CD4-positive, alpha-beta T cell treated with Interferon gamma for 1 hour (primary cell): Measurements from ENCODE around the gene ITPR1.

Experiments used
- DNase-seq: peaks from one replicate; pipeline ENCODE4 v3.0.0-alpha.2; 2020

Gene ITPR1

DNA sequence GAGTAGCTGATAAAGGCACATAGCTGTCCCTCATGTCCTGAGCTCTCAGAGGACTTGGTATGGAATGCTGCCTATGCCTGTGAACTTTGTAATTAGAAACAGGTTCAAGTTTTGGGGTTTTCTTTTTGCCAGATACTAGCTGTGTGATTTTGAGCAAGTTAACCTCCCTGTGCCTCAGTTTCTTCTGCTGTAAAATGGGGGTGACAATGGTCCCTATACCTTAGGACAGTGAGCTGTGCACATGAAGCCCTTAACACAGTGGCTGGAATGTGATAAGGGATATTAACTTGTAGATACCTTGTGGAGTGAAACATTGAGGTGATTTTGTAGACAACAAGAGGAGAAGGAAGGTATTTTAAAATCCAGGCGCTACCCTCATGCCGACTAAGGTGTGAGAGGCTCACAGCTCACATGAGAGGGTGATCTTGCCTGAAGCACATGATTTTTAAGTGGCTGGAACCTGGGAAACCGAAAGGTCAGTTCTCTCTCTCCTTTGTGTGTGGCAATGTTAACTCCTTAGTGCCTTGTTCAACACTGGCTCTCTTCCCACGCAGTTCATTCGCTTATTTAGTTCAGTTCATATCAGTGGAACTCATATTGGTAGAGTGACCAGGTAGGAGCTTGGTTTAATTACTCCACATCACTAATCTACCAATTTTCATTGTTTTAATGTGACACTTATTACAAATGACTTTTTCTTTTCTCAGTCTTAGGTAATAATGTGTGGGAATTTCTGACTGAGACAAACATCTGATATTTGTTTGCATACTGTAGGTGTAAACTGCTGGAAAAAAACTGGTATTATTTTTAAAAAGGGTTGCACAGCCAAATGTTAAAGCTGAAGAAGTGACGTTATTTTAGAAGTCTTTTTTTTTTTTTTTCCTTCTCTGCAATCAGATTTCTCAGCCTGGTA lies 236.2 kb downstream of the ITPR1 start:
- no peak for DNase-seq

DNA sequence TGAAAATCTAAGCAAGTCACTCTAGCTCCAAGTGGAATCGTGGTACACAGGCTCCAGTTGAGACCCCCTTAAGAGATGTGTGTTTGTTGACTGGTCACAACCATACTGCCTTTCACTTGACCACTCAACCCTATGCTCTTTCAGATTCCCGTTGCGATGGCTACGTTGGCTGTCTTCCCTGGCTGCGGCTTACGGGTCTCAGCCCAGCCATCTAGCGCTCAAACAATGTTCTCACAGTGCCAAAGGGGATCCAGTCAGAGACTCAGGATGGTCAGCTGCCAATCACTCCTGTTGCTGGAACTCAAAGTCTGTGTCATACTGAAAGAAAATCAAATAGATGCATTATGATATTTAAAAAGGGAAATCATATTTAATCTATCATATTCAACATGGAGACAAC lies 237.6 kb downstream of the ITPR1 start:
- DNase-seq, result no peak

DNA sequence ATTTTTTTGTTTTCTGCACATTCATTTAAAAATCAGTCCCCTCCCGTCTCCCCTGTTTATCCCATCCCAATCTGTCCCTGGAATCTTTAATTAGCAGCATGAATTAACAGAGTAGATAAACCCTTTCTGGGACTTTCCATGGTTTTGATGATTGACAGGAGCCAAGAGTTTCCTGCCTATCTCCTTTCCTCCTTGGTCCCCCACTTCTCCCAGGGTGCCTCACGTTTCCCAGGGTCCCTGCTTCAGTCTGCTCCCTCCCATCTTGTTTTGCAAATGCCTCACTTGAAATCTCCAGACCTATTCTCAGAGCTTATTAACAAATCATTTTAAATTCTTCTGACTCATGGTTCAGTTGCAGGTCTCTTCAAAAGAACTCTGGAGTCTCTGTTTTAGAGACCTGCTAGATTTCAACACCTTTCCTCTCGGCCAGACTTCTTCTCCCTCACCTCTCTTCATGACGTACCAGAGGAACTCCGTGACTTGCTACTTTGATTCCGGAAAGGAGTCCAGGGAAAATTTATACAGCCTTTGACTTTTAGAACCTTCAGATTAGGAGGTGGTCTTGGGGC lies 238.5 kb downstream of the ITPR1 start:
- no peak for DNase-seq

DNA sequence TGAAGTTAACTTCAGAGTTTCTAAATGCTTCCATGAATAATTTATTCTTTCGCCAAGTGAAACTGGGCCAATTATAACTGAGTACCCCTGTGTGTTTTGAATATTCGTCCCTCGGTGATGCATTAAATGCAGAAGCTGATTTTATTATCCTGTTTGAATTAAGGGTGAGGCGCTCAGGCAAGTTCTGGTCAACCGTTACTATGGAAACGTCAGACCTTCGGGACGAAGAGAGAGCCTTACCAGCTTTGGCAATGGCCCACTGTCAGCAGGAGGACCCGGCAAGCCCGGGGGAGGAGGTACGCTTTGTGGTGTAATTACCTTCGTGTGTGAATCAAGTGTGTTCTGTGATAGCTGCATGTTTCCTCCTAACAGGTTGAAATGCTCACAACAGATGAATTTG lies 239.8 kb downstream of the ITPR1 start:
- no peak for DNase-seq

DNA sequence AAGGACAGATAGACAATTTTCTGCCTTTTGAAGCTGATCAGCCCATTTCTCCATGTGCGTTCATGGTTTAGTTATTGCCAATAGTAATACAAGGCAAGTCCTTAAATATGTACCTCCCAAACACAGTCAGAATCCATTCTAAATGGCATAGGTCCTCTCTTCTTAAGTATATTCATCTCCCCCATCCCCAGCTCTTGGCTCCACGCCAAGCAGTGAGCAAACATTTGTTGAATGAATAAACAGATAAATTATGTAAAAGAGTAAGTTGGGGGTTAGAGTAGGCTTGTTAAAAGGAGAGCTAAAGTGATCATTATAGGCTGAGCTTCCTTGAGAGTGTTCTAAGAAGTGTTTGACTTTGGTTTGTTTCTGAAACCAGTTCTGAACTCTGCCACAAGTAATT lies 241.3 kb downstream of the ITPR1 start:
- no peak for DNase-seq

DNA sequence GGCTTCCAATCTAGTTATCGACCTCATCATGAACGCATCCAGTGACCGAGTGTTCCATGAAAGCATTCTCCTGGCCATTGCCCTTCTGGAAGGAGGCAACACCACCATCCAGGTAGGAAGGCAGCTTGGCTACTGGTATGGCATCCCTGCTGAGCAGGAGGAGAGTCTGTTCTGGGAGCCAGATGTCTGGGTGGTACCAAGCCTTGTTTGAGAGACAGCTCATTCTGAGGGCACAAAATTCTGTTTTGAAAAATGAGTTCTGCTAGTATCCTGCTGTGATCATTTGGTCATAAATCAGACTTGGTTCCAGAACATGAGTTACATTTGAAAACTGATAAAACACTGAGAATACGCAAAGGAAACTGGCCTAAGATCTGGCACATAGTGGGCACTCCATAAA lies 242.1 kb downstream of the ITPR1 start:
- DNase-seq, result no peak

DNA sequence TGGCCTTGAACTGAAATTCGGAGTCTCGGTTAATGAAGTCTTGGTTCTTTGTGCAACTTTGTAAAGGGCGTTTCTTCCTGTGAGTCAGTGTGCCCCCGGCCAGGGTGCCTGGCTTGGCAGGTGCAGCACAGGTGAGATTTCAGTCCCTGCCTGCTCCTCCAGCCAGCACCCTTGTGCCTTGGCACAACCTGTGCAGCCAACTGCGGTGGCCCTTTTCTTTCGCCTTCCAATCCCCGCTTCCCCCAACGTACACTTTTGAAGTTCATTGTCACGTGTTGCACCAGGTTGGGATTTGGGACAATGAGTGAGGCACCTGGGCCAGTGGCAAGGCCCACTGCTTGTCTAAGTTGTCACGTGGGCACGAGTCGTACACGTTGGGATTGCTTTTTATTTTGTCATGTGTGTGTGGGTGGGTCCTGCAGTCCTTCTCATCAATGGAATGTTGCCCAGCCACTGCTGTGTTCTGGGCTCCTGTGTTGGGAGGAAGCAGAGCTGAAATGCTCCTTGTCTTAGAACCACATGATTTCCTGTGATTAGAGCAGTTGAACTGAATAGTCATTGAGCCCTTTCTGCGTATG lies 243.2 kb downstream of the ITPR1 start:
- DNase-seq, result no peak

DNA sequence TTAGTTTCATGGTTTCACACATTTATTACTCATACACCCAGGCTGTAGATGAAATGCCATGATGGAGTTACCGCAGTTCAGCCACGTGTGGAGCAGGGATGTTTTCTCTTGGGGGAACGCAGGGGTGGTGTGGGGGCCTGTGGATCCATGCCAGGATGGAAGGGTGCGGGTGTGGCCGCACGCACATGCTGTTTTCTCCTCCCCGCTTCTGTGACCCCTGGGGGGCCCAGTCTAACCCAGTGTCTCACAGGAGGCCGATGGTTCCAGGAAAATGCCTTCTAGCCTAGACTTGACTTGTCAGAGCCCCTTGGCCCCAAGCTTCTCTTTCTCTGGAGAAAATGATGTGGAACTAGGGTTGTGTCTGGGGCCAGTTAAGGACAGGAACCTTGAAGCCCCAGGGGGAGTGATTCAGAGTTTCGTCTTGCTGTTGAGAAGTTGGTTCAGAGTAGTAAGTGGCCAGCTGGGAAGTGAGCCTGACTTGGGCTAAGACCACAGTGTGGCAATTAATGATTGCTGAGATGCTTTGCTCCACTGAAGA lies 245.7 kb downstream of the ITPR1 start:
- DNase-seq, result peak; percentile 18

DNA sequence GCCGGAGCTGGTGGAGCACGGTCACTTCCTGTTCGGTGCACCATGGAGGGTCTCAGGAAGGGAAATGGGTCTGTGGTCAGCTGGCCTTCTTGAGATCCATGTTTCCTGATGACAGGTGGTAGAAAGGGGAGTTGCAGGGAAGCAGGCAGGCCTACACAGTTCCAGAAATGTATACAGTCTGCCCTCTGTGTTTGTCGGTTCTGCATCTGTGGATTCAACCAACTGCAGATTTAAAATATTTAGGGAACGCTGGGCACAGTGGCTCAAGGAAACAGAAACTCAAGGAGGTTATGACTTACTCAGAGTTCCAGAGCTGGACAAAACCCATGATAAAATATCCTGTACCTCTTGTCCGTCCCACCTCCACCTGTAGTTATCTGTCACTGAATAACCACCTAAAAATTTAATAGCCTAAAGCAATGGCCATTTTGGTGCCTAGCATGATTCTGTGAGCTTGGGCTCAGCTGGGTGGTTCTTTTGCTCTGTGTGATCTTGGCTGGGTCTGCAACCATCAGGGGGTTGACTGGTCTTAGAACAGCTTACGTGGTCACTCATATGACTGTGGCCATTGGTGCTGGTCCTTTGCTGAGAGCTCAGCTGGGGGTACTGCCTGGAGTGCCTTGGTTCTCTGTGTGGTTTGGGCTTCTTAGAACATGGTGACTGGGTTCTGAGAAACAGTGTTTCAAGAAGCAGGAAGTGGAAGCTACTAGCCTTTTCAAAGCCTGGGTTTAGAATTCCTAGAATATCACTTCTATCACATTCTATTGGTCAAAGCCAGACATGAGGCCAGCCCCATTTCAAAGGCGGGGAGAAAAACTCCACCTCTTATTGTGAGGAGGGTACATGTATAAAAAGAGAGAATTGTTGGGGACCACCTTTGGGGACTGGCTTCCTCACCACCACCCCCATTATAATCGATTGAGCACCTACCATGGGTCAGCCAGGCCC lies 246.4 kb downstream of the ITPR1 start:
- DNase-seq, result no peak

DNA sequence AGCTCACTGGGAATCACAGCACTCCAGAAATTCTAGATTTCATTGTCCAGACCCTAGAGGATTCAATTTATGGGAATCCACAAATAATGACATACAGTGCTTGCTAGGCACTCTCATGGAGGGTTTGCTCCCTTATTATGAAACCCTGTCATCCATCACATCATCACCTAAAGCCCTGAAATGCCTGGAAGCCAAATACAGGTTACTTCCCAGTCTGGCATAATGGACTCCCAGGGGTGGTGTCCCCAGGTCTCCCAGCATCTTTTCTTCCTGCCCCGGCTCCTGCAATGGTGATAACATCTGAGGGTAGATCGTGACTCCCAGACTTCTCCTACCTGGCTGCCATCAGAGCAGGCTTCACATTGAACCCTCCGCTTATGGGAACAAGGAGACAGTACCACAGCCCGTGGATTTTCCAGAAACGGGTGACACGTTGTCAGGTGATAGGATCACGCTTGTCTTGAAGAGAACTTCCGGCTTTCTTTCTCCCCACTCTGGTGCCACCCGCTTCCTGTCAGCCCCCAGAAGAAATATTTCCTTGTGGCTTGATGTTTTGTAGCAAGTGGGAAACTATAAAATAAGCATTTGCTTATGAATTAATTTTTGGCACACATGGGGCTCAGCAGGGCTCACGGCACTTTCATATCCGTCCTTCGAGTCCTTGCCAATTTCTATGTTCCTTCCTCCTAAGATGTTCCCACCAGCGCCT lies 247.4 kb downstream of the ITPR1 start:
- DNase-seq, result no peak

DNA sequence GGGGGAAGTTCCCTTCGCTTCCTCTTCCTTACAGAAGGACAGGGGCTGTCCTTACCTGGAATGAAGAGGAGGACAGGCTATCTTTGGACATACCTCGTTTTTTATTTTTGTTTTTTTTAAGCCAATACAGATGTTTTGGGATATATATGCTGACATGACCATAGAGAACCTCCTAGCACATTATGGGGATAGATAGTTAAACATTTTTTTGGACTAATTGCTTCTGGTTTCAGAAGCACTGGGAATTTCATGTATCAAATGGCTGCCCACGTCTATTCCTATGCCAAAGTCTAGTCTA lies 247.9 kb downstream of the ITPR1 start:
- DNase-seq, result no peak

DNA sequence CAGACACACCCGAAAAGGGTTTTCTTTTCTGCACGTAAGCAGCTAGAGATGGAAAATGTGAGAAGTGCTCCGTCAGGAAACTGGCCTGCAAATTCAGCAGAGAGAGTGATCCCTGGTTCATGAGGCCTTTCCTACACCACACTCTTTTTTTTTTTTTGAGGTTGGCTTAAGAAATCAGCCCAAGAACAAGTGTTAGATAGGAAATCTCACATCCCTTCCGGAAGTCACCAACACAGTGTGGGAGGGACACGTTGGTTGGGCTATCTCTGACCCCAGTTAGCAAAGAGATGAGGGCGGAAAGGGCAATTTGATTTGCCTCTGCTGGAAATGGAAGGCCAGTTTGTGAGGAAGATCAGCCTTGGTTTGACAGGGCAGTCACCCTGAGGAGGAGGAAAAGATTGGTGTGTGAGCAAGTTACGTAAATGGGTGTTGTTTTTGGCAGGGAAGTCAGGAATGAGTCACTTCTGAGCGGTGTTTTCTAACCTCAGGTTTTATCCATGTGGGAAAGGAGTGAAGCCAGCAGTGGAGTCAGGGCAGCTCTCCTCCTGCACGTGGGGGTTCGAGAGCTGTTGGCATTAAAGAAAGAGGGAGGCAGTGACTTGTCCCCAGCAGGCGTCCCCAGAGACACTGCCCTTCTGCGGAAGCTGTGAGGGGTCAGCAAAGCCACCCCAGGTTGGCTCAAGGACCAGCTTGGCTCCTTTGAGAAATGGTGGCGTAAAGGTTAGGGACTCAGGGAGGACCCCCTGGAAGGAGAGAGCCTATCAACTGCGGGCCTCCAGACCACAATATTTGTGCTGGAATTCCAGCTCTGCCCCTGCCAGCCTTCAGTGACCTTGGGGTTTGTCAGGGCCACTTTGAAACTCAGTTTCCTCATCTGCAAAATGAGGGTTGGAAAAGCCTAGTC lies 248.5 kb downstream of the ITPR1 start:
- no peak for DNase-seq

DNA sequence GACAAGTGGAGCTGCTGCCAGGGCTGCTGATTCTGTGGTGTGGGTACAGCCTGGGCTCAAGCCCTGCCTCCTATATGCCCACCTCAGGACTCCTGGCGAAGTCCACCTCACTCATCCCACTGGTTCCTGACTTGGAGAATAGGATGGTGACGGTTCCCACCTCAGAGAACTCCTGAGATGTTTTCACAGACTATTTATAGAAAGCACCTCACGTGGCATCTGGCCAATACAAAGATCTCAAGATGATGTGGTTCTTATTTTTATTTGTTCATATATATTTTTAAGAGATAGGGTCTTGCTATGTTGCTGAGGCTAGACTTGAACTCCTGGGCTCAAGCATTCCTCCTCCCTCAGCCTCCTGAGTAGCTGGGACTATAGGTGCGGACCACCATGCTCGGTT lies 249.2 kb downstream of the ITPR1 start:
- no peak for DNase-seq

DNA sequence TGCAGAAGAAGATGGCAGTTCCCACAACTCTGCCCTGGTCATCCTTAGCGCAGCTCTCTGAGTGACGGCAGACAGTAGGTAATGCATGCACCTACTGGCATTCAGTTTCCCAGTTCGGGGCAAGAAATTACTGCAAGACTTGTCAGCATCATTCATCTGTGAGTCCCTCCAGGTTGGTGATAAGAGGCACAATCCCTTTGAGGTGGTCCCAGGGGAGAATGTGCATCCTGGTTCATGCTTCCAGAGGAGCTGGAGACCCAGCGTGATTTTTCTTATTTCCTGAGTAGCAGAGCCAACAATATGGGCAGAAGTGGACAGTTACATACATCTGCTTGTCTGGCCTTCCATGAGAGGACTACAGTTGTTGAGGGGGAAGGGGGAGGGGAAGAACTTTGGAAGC lies 250.2 kb downstream of the ITPR1 start:
- DNase-seq, result no peak

DNA sequence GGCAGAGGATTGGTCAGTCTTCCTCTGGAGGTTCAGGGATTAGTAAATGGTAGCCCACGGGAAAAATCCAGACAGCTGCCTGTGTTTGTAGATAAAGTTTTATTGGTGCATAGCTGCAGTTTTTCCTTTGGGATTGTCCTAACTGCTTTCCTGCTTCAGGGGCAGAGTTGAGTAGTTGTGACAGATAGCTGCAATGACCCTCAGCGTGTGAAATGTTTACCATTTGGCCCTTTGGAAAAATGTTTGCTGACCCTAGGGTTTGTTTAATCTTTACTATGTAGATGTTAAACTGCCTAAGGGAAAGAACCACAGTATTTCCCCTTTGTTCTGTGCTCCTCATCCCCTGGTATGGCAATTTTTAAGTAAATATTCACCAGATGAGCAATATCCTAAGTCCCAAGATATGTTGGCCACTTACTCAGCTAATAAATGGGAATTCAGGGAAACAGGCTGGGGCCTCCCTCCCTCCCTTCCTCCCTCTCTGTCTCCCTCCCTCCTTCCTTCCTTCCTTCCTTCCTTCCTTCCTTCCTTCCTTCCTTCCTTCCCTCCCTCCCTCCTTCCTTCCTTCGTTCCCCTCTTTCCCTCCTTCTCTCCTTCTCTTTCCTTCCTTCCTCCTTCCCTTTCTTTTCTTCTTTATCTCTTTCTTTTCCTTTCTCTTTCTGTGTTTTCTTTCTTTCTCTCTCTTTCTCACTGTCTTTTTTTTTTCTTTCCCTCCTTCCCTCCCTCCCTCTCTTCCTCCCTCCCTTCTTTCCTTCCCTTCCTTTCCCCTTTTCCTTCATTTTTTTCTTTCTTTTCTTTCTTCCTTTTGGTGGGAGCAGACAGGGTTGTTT lies 251.5 kb downstream of the ITPR1 start:
- DNase-seq, result no peak

DNA sequence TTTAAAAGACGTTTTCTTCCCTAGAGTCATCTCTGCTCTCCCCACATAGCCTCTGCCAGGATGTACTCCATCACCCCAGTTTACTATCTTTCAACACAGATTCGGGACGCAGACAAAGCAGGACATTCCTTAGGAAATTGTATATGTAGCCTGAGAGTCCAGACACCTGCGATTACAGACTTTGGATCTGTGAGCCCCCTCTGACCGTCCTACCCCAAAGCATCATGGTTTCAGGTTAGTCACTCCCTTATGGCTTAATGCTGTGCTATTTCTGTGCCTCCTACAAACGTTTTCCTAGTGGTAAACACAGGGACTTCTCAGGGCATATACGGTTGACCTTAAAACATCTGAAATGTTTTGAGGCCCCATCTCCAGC lies 252.1 kb downstream of the ITPR1 start:
- no peak for DNase-seq

DNA sequence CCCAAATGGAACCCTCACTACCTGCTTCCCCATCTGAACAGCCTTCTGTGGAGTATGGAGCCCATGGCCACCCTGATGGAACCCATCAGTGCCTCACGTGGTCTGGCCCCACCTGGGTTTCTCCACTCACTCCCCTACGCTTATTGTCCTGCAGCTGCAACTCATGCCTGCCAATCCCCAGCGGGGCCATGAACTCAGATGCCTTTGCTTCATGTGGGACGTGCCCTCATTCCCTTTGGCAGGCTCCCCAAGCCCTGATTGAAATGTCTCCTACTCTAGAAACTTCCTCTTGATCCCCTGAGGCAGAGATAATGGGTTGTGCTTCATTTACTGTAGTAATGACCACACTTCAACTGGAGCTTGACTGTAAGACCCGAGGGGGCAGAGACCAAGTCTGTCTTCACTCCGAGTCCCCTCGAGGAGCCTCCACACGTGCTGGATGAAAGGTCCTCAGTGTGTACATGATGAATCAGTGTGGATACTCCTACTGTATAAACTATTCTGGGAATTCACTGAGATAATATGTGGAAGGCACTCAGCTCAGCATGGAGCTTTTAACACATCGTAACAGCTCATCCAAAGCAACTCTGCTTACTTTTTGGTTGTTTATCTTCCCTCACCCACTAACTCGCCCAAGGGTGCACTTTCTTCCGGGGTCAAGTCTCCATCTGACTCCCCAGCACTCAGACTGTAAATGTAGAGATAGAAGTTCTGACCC lies 253.3 kb downstream of the ITPR1 start:
- no peak for DNase-seq

DNA sequence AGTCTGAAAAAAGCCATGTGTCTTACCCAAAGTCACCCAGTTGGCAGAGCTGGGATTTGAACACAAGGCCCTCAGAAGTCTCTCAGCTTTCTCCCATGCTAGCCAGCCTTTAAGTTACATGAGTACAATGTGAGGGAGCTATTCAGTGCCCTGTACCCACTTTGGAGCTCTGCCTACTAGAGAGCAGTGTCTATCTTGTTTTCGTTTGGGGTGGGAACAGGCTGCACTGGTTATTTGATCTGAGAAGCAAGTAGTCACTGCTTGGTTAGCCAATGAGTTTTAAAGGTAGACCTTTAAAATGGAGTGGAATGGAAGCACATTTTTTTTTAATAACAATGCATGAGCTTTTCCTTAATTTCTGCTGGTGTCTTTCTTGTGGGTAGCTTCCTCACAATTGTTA lies 255.0 kb downstream of the ITPR1 start:
- no peak for DNase-seq

DNA sequence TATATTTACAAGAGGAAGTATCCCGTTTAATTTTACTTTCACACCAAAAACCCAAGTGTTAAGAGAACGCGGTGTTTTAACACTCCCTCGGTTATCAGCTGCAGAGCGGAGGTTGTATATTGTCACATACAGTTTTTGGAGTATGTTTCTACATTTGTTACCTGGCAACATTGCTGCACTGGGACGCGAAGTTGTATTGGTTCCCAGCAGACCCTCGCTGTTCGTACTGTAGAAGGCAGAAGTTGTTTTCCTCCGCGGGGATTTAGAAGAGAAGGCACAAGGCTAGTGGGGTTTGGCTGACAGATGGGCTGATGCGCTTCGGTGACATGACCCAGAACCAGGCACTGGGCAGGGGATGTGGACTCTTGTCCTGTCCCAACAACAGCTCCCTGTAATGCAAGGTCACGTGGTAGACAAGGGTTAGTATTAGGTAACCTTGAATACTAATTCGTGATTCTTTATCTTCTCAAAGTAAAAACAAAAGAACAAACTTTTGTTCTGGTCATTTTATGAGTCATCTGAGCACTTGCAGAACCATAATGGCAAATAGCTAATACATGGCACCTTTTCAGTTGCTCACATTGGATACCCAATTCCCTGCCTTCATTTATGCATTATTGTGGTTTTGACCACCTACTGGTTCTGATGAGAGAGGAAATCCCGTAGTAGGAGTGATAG lies 255.7 kb downstream of the ITPR1 start:
- DNase-seq, result no peak
